Right lobe of liver (tissue), 6 donors: ENCODE data around the gene DNMBP. TPM values are rescaled to one million over a fixed set of nuclear protein-coding genes. Genes with fewer than 3 reads are reported as not detected.
A peak's percentile ranks its signal among the peaks of the same experiment; 100 is the strongest.

ENCODE experiments used
- ATAC-seq, 4 donors: fragments of 200-7000 bp; cut with Tn5 transposase; one replicate each; pipeline ENCODE4 v1.9.1; 2020; ENCODE audit warnings: mild to moderate bottlenecking in 4 of 4, moderate library complexity in 4 of 4
- DNase-seq, 3 donors: peaks; one replicate each; pipeline ENCODE4 v3.0.0-alpha.2; 2020
- H3K27ac ChIP-seq, 3 donors: fragments of 200-600 bp; one replicate each; pipeline ENCODE4 v1.8.0; 2022
- H3K27me3 ChIP-seq, 2 donors: fragments of 200-600 bp; one replicate each; pipeline ENCODE4 v1.8.0; 2022
- H3K36me3 ChIP-seq, 4 donors: fragments of 200-600 bp; sonication (generic) in 1 of 4; one replicate each; pipeline versions ENCODE4 v1.5.1 to v1.8.0; 2017 to 2022; ENCODE audit warnings: control low read depth in 1 of 4
- H3K4me1 ChIP-seq, 4 donors: fragments of 200-600 bp; sonication (generic) in 1 of 4; one replicate each; pipeline versions ENCODE4 v1.5.1 to v1.8.0; 2017 to 2022; ENCODE audit warnings: control low read depth in 1 of 4
- H3K4me3 ChIP-seq, 3 donors: fragments of 200-600 bp; one replicate each; pipeline ENCODE4 v1.8.0; 2022
- H3K9me3 ChIP-seq, 4 donors: fragments of 200-600 bp; sonication (generic) in 1 of 4; one replicate each; pipeline versions ENCODE4 v1.5.1 to v1.8.0; 2017 to 2022; ENCODE audit warnings: control low read depth in 1 of 4
- CTCF ChIP-seq, 4 donors: fragments of 200-600 bp in 3 of 4; fragments of 450-650 bp in 1 of 4; IDR thresholded peaks; one replicate each; pipeline versions ENCODE4 v1.5.1 to v1.8.0; 2016 to 2022; ENCODE audit warnings: antibody characterized with exemption in 4 of 4, mild to moderate bottlenecking in 2 of 4
- POLR2A ChIP-seq: fragments of 450-650 bp; IDR thresholded peaks from one replicate; pipeline ENCODE4 v1.6.1; 2017; ENCODE audit warnings: antibody characterized with exemption, mild to moderate bottlenecking
- WGBS: methylation state at CpG from one replicate; pipeline ENCODE4 v1.1.6; 2018; ENCODE audit warnings: low coverage, low lambda C conversion rate; ENCODE audit not compliant: insufficient coverage; ENCODE audit errors: missing lambda C conversion rate; 5-methylcytosine and 5-hydroxymethylcytosine counted together
- intact Hi-C, 2 donors: fragments of 100-400 bp; cut with DNase I; formaldehyde crosslinking; loops; one replicate each; pipeline versions ENCODE4 v1.11.2 to v1.14.1; 2022
- total RNA-seq, 6 experiments: library from RNA; depleted of rRNA in 2 of 6; stranded (reverse); fragments of >200 nt in 2 of 6; fragmentation: NEBNext Ultra II Directional in 3 of 6; extraction: Animal tissue kit (Norgen Biotek cat#: 25700) in 3 of 6; gene quantifications; one replicate each; pipeline versions ENCODE4 v1.1.0 to v1.2.4, GENCODE V29; 2016 to 2023
- donor health status: DM: no; HTN: yes; CAD: no.
- donor health status: DM: no; HTN: no; CAD: no.
- donor health status: DM: no; HTN: no; CAD: no.
- donor health status: DM: no; HTN: yes; CAD: no.
- donor health status: DM: no; HTN: yes; CAD: no.

DNMBP gene
- total RNA-seq, 6 experiments from 2014 or later, result 7.9 to 12.7 (median 9.9) TPM

GRCh38 chr10:99881371-99881770 lies 128.4 kb downstream of the DNMBP start:
- H3K36me3 ChIP-seq, result peaks cover 0 to 94% (median 43%) of the 10 kb centered on the region in 4 donors
- TF ChIP-seq CTCF (IDR thresholded peaks at IDR 0.05), result no peak
- TF ChIP-seq POLR2A, result no peak
- H3K4me3 ChIP-seq, result no peak overlapping the region
- intact Hi-C loops, result no loop called here
- WGBS, result 85% methylated on average over 5 of the region's 5 CpGs
- DNase-seq (no peak), ATAC-seq (no peak)
- no peak overlapping the region for H3K27ac ChIP-seq
- no peaks in the 10 kb centered on the region for H3K9me3 ChIP-seq
- no peaks in the 10 kb centered on the region for H3K27me3 ChIP-seq
- H3K4me1 ChIP-seq, result no peaks in the 10 kb centered on the region

GRCh38 chr10:99880080-99880835 lies 129.5 kb downstream of the DNMBP start:
- H3K9me3 ChIP-seq, result no peaks in the 10 kb centered on the region
- WGBS, result 70% methylated on average over 13 of the region's 19 CpGs
- TF ChIP-seq CTCF (IDR thresholded peaks at IDR 0.05) (no peak), POLR2A (no peak)
- no peaks in the 10 kb centered on the region for H3K4me1 ChIP-seq
- no peaks in the 10 kb centered on the region for H3K27me3 ChIP-seq
- peak; percentile 60 to 83 (median 68) for ATAC-seq
- peak in 1 of 3 donors; percentile 43 for DNase-seq
- no peak overlapping the region for H3K27ac ChIP-seq
- intact Hi-C loops, result no loop called here
- H3K36me3 ChIP-seq, result peaks cover 0 to 88% (median 39%) of the 10 kb centered on the region in 4 donors
- H3K4me3 ChIP-seq, result no peak overlapping the region

- Histone ChIP-seq H3K27ac (no peak overlapping the region), H3K4me3 (no peak overlapping the region), H3K9me3 (no peaks in the 10 kb centered on the region), H3K36me3 (peaks cover 0 to 40% (median 13%) of the 10 kb centered on the region in 4 donors), H3K4me1 (no peaks in the 10 kb centered on the region), H3K27me3 (no peaks in the 10 kb centered on the region)
- TF ChIP-seq POLR2A, result no peak
- no peak for TF ChIP-seq CTCF (IDR thresholded peaks at IDR 0.05)
- WGBS, result 81% methylated on average over 5 of the region's 5 CpGs
- intact Hi-C loops, result no loop called here
- ATAC-seq (no peak), DNase-seq (no peak)
Observed at GRCh38 chr10:99875473-99875872, 134.3 kb downstream of the DNMBP start.

GRCh38 chr10:99874341-99875085 lies 135.2 kb downstream of the DNMBP start:
- WGBS, result 67% methylated on average over 8 of the region's 9 CpGs
- intact Hi-C loops, result no loop called here
- DNase-seq (peak in 1 of 3 donors; percentile 60), ATAC-seq (peak in 3 of 4 donors; percentile 59 to 72 (median 64))
- Histone ChIP-seq H3K27ac (no peak overlapping the region), H3K9me3 (no peaks in the 10 kb centered on the region), H3K4me1 (no peaks in the 10 kb centered on the region), H3K27me3 (no peaks in the 10 kb centered on the region), H3K4me3 (no peak overlapping the region), H3K36me3 (peaks cover 0 to 31% (median 13%) of the 10 kb centered on the region in 4 donors)
- TF ChIP-seq POLR2A, result no peak
- no peak for TF ChIP-seq CTCF (IDR thresholded peaks at IDR 0.05)
